Germinal center (tissue), 1 donor: ENCODE results near the gene KHK.

Source experiments
- DNase-seq: peaks from one replicate; pipeline ENCODE4 v3.0.0; 2012; ENCODE audit warnings: mixed read lengths, low spot score

The KHK gene

DNA sequence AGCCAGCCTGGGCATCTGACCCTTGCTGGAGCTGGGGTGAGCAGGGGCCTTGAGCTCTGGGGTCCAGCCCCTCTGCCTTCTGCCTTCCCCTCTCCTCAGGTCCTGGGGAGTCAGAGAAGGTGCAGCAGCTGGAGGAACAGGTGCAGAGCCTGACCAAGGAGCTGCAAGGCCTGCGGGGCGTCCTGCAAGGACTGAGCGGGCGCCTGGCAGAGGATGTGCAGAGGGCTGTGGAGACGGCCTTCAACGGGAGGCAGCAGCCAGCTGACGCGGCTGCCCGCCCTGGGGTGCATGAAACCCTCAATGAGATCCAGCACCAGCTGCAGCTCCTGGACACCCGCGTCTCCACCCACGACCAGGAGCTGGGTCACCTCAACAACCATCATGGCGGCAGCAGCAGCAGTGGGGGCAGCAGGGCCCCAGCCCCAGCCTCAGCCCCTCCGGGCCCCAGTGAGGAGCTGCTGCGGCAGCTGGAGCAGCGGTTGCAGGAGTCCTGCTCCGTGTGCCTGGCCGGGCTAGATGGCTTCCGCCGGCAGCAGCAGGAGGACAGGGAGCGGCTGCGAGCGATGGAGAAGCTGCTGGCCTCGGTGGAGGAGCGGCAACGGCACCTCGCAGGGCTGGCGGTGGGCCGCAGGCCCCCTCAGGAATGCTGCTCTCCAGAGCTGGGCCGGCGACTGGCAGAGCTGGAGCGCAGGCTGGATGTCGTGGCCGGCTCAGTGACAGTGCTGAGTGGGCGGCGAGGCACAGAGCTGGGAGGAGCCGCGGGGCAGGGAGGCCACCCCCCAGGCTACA is 4.4 kb upstream of the KHK start:
- DNase-seq, result no peak

DNA sequence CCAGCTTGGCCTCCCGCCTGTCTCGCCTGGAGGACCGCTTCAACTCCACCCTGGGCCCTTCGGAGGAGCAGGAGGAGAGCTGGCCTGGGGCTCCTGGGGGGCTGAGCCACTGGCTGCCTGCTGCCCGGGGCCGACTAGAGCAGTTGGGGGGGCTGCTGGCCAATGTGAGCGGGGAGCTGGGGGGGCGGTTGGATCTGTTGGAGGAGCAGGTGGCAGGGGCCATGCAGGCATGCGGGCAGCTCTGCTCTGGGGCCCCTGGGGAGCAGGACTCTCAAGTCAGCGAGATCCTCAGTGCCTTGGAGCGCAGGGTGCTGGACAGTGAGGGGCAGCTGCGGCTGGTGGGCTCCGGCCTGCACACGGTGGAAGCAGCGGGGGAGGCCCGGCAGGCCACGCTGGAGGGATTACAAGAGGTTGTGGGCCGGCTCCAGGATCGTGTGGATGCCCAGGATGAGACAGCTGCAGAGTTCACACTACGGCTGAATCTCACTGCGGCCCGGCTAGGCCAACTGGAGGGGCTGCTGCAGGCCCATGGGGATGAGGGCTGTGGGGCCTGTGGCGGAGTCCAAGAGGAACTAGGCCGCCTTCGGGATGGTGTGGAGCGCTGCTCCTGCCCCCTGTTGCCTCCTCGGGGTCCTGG is 3.7 kb upstream of the KHK start:
- no peak for DNase-seq

DNA sequence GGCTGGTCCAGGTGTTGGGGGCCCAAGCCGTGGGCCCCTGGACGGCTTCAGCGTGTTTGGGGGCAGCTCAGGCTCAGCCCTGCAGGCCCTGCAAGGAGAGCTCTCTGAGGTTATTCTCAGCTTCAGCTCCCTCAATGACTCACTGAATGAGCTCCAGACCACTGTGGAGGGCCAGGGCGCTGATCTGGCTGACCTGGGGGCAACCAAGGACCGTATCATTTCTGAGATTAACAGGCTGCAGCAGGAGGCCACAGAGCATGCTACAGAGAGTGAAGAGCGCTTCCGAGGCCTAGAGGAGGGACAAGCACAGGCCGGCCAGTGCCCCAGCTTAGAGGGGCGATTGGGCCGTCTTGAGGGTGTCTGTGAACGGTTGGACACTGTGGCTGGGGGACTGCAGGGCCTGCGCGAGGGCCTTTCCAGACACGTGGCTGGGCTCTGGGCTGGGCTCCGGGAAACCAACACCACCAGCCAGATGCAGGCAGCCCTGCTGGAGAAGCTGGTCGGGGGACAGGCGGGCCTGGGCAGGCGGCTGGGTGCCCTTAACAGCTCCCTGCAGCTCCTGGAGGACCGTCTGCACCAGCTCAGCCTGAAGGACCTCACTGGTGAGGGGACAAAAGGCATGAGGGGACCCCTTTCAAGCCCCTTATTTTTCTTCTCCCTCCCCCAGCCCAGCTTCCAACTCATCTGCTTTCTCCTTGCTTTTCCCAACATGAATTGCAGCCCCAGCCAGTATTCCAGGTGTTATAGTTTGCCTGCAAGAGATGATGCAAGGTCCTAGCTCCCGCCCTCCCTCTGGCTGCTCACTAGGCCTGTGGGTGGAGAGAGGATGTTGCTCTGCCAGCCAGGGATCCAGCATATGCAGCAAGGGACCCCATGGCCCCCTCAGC is 2.9 kb upstream of the KHK start:
- no peak for DNase-seq

DNA sequence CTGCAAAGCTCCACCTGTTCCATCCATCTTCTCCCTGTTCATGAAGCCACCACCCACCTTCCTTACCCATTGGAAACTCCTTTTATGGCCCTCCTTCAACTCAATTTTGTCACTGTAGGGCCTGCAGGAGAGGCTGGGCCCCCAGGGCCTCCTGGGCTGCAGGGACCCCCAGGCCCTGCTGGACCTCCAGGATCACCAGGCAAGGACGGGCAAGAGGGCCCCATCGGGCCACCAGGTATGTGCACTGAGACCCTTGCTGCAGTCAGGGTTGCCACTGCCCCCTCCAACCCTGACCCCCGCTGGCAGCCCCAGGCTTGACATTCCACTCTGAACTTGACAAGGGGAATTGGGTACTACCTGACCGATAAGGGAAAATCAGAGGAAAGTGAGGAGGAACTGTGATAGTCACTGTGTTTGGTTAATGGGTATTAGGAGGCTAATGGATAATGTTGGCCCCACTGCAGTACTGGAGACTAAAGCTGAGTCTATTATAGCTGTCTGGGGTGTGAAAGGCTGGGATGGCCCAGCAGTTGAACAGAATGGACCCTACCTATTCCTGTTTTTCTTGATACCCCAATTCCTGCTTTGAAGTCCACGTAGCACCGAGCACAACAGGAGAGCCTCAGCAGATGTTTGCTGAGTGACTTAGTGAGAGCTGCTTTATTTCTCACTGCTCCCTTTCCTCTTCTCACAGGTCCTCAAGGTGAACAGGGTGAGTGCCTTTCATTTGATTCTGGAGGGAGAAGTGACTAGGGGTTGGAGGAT is 2.1 kb upstream of the KHK start:
- no peak for DNase-seq

DNA sequence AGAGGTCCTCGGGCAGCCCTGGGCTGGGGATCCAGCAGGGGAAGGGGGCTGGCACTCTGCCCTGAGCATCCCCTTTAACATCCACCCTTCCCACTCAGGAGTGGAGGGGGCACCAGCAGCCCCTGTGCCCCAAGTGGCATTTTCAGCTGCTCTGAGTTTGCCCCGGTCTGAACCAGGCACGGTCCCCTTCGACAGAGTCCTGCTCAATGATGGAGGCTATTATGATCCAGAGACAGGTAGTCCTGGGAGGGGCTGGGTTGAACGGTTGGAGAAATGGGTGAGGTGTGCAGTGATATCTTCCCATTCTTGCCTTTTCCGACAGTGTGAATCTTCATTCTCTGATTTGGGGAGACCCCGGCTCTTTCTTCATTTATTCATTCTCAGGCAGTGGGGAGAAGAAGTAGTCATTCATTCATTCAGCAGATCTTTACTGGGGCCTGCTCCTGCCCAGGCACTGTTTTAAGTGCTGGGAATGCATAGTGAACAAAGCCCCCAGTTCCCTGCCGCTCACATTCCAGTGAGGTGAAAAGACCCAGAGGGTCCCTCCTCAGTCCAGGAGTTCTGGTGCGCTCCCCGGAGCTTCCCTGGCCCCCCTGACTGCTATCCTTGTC is 1.4 kb upstream of the KHK start:
- no peak for DNase-seq

DNA sequence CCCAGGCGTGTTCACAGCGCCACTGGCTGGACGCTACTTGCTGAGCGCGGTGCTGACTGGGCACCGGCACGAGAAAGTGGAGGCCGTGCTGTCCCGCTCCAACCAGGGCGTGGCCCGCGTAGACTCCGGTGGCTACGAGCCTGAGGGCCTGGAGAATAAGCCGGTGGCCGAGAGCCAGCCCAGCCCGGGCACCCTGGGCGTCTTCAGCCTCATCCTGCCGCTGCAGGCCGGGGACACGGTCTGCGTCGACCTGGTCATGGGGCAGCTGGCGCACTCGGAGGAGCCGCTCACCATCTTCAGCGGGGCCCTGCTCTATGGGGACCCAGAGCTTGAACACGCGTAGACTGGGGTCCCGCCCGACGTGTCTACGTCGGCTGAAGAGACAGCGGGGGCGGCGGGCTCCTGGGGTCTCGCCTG is 891 bp upstream of the KHK start:
- no peak for DNase-seq

DNA sequence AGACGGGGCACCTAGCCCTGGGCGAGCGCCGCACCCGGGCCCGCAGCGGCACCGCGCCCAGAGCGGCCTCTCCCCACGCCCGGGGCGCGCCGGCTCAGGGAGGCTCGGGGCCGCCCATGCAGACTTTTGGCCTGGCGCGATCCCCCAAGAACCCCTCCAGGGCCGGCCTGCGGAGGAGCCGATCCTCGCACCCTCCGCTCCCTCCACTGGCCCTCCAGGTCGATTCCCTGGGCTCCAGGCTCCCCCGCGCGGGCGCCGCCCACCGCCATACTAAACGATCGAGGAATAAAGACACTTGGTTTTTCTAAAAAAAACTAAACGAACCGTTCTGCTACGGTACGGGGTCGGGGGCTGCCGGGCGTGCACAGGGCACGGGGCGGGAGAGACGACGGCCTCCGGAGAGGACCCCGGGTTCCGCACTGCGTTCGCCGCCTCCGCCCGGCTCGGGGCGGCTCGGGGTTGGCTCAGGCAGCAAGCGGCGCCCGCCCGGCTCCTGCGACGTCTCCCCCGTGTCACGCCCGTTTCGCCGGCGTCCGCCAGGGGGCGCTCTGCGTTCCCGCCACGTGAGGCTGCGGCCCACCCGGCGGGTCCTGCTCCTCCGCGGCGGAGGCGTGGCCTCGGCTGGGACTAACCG is 365 bp upstream of the KHK start:
- DNase-seq, result peak; percentile 97

DNA sequence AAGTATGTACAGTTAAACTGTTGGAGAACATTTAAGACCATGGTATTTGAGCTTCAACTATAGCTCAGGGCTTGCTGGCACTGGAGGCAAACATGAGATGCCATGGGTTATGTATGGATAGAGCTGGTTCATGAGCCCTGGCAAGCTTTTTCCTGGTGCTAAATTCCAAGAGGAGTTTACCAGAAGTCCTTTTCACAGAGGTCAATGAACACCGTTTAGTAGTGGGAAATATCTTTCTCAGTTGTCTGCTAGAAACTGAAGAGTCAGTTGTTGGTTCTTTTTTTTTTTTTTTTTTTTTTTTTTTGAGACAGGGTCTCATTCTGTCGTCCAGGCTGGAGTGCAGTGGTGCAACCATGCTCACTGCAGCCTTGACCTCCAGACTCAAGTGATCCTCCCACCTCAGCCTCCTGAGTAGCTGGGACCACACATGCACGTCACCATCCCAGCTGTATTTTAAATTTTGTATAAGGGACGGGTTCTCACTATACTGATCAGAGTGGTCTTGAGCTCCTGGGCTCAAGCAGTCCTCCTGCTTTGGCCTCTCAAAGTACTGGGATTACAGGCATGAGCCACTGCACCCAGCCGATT is 1.3 kb downstream of the KHK start:
- DNase-seq, result no peak

DNA sequence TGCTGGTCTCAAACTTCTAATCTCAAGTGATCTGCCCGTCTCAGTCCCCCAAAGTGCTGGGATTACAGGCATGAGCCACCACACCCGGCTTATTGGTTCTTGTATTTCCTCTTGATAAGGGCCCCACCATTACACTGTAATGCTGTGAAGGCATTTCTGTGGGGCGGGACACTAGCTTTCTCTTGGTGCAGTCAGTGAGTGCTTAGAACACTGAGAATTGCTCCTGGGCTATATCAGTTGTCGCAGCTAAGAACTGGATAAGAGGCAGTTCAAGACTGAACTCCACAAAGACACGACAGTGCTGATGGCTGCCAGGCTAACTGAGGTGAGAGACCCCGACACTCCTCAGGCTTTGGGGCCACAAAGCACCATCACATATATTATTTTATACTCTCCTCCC is 2.1 kb downstream of the KHK start:
- no peak for DNase-seq

DNA sequence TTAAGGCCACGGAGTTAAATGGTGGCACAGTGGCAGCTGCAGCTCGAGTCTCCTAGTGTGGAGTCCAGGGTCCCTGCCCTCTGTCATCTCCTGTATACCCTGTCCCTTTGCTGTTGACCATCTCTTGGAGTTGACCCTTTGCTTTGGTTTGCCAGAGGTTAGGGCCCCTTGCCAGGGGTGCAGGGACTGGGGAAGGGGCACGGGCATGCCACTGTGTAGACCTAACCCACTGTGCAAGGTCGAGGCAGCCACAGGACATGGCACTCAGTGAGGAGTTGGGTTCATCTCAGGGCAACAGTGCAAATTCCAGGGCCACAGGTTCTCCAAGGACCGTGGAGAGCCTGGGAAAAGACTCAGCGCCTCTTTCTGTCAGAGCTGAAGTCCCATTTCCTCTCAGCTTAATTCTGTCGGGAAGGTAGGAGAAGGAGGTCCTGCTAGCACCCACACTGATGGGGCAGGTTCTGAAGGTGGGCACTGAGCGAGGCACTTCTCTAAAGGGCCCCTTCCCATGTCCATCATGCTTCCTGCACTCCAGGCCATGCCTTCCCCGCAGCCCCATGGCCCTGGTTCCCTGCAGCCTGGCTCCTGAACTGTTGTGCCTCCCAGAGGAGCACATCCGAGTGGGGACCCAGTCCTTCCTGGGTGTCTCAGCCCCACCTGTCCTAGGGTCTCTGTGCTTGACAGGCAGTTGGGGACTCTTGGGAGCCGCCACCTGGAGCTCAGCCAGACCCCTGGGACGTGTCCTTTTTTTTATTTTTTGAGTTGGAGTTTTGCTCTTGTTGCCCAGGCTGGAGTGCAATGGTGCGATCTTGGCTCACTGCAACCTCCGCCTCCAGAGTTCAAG is 2.8 kb downstream of the KHK start:
- DNase-seq, result no peak

DNA sequence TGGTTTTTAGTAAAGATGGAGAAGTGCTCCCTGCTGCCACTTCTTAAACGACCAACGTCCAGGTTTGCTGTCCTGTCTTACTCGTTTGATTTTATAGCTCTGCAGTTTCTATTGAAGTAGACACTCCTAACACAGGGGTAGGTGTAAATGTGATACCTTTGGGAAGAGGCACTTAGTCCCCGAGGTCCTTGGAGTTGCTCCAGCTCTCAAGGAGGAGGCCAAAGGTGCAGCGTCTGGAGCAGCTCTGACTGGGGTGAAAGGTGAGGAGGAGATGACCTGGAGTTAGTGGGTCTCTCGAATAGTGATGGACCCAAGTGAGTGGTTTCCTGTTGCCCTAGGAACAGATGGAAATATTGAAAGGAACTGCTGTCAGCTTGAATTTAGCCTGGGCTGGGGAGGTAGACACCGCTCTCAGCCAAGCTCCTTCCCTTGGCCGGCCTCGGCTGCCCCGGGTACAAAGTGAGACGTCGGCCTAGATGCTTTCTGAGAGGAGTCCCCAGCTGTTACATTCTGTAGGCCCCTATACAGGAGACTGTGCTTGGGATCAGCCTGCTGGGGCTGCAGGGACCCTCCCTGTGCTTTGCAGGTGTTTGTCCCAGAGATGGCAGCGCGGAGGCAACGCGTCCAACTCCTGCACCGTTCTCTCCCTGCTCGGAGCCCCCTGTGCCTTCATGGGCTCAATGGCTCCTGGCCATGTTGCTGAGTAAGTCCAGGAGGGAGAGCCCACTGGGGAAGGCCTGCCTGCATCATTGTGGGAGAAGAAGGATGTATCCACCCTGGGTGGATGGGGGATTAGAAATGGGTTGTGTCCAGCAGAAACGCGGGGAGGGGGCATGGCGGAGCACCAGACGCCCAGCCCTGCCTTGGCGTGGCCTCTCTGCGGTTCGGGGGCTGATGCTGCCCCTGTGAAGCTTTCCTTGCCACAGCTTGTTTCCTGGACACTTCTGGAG is 5.4 kb downstream of the KHK start:
- no peak for DNase-seq

DNA sequence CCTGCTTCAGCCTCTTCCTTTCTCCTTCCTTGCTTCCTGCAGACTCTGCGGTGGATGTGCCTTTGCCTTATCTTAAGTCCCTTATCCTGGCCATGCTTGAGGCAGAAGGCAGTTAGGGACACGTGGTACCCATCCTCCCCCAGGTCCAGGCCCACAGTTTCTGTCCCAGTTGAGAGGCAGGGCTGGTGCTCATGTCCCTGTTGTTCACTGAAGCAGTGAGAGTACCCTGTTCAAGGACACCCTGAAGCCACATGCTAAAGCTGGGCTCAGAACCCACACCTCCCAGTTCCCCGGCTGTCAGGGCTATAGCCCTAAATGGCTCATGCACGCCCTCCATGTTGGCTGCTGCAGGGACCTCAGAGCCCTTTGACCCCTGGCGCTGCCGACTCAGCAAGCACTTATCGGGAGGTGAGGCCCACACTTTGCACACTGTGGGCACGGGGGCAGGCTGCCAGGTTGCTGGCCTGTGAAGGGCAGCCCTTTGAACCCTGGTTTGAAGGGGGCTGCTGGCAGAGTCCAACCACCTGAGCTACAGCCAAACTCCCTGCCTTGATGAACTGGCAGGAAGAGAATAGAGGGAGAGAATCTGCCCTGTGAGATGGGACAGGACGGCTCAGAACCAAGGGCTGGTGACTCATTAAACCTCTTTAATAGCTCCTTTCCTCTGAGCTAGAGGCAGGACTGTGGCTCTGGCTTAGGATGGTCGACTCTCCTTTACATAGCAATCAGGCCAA is 6.3 kb downstream of the KHK start:
- no peak for DNase-seq

DNA sequence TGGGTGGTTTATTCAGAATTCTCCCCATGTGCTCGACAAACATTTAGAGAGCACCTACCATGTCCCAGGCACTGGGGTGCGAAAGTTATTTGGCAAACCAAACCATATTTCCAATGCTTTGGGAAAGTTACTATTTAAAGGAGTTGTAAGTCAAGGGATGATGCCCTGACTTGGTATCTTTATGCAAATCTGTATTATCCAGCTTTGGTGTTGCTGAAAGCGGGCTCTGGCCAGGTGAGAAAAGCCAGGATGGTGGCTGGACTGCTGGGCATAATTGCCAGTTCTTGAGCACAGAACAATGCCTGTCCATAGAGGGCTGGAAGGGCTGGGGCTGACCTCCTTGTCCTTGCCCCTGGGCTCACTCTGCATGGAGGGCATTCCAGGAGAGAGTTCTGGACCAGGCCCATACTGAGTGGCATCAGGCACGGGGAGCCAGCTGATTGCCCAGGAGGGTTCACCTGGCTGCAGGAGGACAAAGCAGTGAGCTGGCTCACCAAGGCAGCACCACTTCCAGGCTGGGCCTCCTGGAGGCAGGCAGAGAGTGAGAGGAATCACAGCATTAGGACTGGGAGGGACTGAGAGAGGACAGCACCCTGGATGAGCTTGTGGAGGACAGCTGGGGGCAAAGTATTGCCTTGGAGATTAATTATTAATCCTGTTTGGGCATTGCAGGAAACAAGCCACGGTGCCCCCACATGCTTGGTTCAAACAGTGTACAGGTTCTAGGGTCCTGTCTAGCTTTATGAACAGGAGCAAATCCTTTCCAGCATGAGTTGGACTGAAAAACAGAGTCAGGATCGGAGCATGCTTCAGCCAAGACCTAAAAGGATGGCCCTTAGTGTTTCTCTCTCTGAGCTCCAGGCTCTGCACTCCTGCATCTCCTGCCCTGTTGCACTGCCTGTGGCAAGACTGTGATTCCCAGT is 7.1 kb downstream of the KHK start:
- no peak for DNase-seq

DNA sequence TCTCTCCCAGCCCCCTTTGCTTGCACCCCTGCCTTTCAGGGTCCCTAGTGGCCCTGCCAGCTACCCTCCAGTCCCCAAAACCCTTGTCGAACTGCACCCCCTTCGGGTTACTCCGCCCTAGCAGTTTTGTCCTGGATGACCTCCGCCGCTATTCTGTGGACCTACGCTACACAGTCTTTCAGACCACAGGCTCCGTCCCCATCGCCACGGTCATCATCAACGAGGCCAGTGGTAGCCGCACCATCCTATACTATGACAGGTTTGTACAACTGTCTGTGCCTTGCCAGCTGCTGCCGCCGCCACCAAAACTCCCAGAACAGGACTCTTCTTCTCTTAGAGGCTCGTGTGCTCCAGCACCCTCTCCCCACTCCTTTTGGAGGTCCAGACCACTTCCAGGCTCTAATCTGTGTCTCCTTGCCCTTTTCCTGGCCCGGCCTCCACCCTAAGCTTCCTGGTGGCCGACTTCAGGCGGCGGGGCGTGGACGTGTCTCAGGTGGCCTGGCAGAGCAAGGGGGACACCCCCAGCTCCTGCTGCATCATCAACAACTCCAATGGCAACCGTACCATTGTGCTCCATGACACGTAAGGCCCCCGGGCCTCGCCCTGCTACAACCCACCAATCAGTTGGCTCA is 7.9 kb downstream of the KHK start:
- no peak for DNase-seq

DNA sequence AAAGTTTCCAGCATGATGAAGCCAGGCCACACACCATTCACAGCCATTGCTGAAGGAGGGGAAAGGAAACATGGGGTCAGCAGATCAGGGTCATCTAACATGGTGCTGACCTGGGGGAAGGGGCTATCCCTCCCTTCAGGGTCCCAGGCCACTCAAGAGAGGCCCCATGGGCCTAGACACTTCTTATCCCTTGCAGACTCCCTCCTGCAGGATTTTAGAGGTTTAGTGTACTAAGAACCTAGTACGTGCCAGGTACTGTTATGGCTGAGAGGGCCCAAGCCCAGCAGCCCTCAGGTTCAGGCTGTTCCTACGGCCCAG is 8.8 kb downstream of the KHK start:
- DNase-seq, result no peak
